Kidney (tissue), 14 donors: ENCODE results near the gene CEP72. TPM values are rescaled to one million over a fixed set of nuclear protein-coding genes. Genes with fewer than 3 reads are reported as not detected.
"Not testable (repeated sequence)": the region's sequence is repeated elsewhere in the genome, so short reads cannot be mapped to it uniquely, and the experiment has no call there.

Source experiments
- DNase-seq, 5 donors: peaks; one replicate each; pipeline ENCODE4 v3.0.0-alpha.2; 2013 to 2020
- FAIRE-seq: peaks from 2 replicates; lab custom pipeline; 2012; peaks lifted over from hg19 to GRCh38; lab: Jason Lieb, UNC
- H3K27ac ChIP-seq, 2 donors: one replicate each; pipeline ENCODE4 v1.7.0; 2013; ENCODE audit warnings: low read depth in 2 of 2, low read length in 2 of 2, inconsistent platforms in 1 of 2
- H3K27me3 ChIP-seq: one replicate; pipeline ENCODE4 v1.7.1; 2013; ENCODE audit warnings: low read length, inconsistent platforms; ENCODE audit not compliant: control insufficient read depth, insufficient read depth
- H3K36me3 ChIP-seq, 3 donors: one replicate each; pipeline versions ENCODE4 v1.7.0 to v1.7.1; 2013; ENCODE audit warnings: low read length in 3 of 3, control low read depth in 1 of 3, inconsistent platforms in 1 of 3; ENCODE audit not compliant: insufficient read depth in 3 of 3, control insufficient read depth in 2 of 3
- H3K4me1 ChIP-seq, 3 donors: one replicate each; pipeline versions ENCODE4 v1.7.0 to v1.7.1; 2013; ENCODE audit warnings: low read length in 3 of 3, inconsistent platforms in 1 of 3, low read depth in 1 of 3; ENCODE audit not compliant: control insufficient read depth in 2 of 3, insufficient read depth in 2 of 3
- H3K4me3 ChIP-seq, 3 donors: one replicate each; pipeline versions ENCODE4 v1.7.0 to v1.8.1; 2013; ENCODE audit warnings: low read length in 3 of 3, control low read depth in 1 of 3, inconsistent platforms in 1 of 3
- H3K9ac ChIP-seq, 3 donors: one replicate each; pipeline versions ENCODE4 v1.7.0 to v1.7.1; 2013; ENCODE audit warnings: low read length in 3 of 3, control low read depth in 1 of 3, inconsistent platforms in 1 of 3
- H3K9me3 ChIP-seq, 3 donors: one replicate each; pipeline versions ENCODE4 v1.7.0 to v1.7.1; 2013; ENCODE audit warnings: low read length in 3 of 3, control low read depth in 1 of 3, inconsistent platforms in 1 of 3; ENCODE audit not compliant: control insufficient read depth in 2 of 3, insufficient read depth in 1 of 3
- CTCF ChIP-seq: IDR thresholded peaks from 3 replicates; pipeline ENCODE4 v1.5.1; 2012; ENCODE audit warnings: mild to moderate bottlenecking, moderate library complexity, borderline replicate concordance; ENCODE audit not compliant: insufficient read depth; ENCODE audit errors: extremely low read depth
- intact Hi-C: fragments of 100-400 bp; cut with DNase I; formaldehyde crosslinking; loops from one replicate; pipeline ENCODE4 v1.11.1; 2022
- polyA plus RNA-seq: library from polyadenylated mRNA; stranded (reverse); fragments of 350-450 nt; fragmentation: Illumina TruSeq; extraction: RNeasy Lipid Tissue Mini Kit (QIAGEN cat#74804); gene quantifications from one replicate; pipeline ENCODE4 v1.2.3, GENCODE V29; 2014; ENCODE audit warnings: low read depth, low replicate concordance; ENCODE audit not compliant: insufficient read depth
- total RNA-seq: library from RNA; stranded (reverse); fragmentation: NEBNext Ultra II Directional; extraction: Animal tissue kit (Norgen Biotek cat#: 25700); gene quantifications from one replicate; pipeline ENCODE4 v1.2.1, GENCODE V29; 2021
- donor health status: control.
- donor health status: control.
- donor health status: control.
- donor health status: control.
- donor health status: control.
- donor health status: DM: yes; HTN: yes; CAD: no.
- donor health status: Normal renal cell carcinoma (clear cell type).

Gene CEP72
- total and polyA plus RNA-seq, 2 donors from 2014 or later, result 1.1 to 7.8 TPM

GRCh38 chr5:624951-625230, 12.8 kb downstream of the CEP72 start:
- intact Hi-C loops, result no loop called here
- TF ChIP-seq CTCF, result no peak
- H3K36me3 ChIP-seq, result peaks cover 0 to 9% (median 6%) of the 10 kb centered on the region in 3 donors
- no peaks in the 10 kb centered on the region for H3K27me3 ChIP-seq
- no peaks in the 10 kb centered on the region for H3K4me1 ChIP-seq
- H3K9ac ChIP-seq, result no peak overlapping the region
- no peak overlapping the region for H3K4me3 ChIP-seq
- DNase-seq (peak in 1 of 5 donors; percentile 68), FAIRE-seq (no peak)
- H3K9me3 ChIP-seq, result no peaks in the 10 kb centered on the region
- no peak overlapping the region for H3K27ac ChIP-seq

GRCh38 chr5:625516-625915, 13.4 kb downstream of the CEP72 start:
- Histone ChIP-seq H3K9ac (no peak overlapping the region), H3K4me3 (no peak overlapping the region), H3K9me3 (no peaks in the 10 kb centered on the region), H3K36me3 (peaks cover 0 to 2% (median under 1%) of the 10 kb centered on the region in 3 donors), H3K4me1 (no peaks in the 10 kb centered on the region), H3K27me3 (no peaks in the 10 kb centered on the region), H3K27ac (no peak overlapping the region)
- no peak for TF ChIP-seq CTCF
- DNase-seq (peak in 1 of 5 donors; percentile 46), FAIRE-seq (no peak)
- intact Hi-C loops, result no loop called here

DNA sequence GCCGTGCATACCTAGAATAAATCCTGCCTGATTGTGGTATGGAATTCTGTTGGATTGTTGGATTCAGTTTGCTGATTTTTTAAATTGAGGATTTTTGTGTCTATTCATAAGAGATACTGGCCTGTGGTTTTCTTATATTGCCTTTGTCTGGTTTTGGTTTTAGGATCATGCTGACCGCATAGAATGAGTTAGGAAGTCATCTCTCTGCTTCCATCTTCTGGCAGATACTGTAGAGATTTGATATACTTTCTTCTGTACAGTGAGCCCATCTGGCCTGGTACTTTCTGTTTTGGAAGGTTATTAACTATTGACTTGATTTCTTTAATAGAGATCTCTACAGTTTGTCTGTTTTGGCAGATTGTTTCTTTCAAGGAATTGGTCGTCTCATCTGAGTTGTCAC, 14.7 kb downstream of the CEP72 start:
- Histone ChIP-seq H3K27me3 (no peaks in the 10 kb centered on the region), H3K4me3 (no peak overlapping the region), H3K27ac (no peak overlapping the region), H3K36me3 (no peaks in the 10 kb centered on the region), H3K4me1 (no peaks in the 10 kb centered on the region), H3K9ac (no peak overlapping the region), H3K9me3 (no peaks in the 10 kb centered on the region)
- intact Hi-C loops, result no loop called here
- FAIRE-seq (no peak), DNase-seq (no peak)
- TF ChIP-seq CTCF, result no peak

GRCh38 chr5:627840-628239, 15.7 kb downstream of the CEP72 start:
- intact Hi-C loops, result no loop called here
- no peak overlapping the region for H3K27ac ChIP-seq
- no peak for TF ChIP-seq CTCF
- no peaks in the 10 kb centered on the region for H3K4me1 ChIP-seq
- peak in 1 of 5 donors; percentile 41 for DNase-seq
- H3K9me3 ChIP-seq, result no peaks in the 10 kb centered on the region
- no peak overlapping the region for H3K9ac ChIP-seq
- H3K27me3 ChIP-seq, result no peaks in the 10 kb centered on the region
- no peak overlapping the region for H3K4me3 ChIP-seq
- no peaks in the 10 kb centered on the region for H3K36me3 ChIP-seq
- FAIRE-seq, result no peak

GRCh38 chr5:628351-629205, 16.4 kb downstream of the CEP72 start:
- not testable (repeated sequence) for FAIRE-seq, H3K27ac ChIP-seq

More at GRCh38 chr5:628351-629205, 16.4 kb downstream of the CEP72 start:
- H3K4me1 ChIP-seq, H3K9me3 ChIP-seq, H3K27me3 ChIP-seq, H3K4me3 ChIP-seq, H3K9ac ChIP-seq, H3K36me3 ChIP-seq, intact Hi-C loops: not testable (repeated sequence)
- peak in 1 of 5 donors; percentile 32 for DNase-seq
